ENCODE measurements around the gene GLRA3.
"Not testable (repeated sequence)": the region's sequence is repeated elsewhere in the genome, so short reads cannot be mapped to it uniquely, and the experiment has no call there.

Gene GLRA3

DNA sequence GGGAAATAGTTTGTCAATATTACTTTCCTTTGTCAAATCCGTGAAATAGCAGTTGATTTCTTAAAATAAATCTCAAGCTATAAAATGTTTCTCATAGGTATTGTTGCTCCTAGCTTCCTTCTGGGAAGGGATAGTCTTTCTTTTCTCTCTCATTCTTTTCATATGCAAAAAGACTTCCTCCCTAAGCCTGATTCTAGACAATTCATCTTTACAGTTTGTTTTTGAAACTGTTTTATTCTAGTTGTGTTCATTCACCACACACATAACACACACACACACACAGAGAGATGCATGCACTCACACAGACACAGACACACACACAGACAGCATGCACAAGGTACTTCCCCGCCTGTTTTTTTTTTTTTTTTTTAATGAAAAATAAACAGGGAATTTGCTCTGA lies 18.2 kb downstream of the GLRA3 start:
- no peak for DNase-seq (ENCODE audit: low read depth)

DNA sequence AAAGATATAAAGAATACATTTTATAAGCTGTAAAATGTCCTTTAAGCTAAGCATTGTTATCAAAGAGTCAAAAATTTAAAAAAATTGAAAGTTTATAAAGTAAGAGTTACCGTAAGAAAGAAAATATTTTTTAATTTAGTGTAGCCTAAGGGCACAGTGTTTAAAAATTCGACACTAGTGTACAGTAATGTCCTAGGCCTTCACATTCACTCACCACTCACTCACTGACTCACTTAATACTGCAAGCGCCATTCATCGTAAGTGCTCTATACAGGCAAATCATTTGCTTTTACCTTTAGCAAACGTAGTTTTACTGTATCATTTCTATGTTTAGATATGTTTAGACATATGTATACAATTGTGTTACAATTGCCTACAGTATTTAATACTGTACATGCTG lies 20.2 kb downstream of the GLRA3 start:
- DNase-seq (ENCODE audit: low read depth), result no peak

DNA sequence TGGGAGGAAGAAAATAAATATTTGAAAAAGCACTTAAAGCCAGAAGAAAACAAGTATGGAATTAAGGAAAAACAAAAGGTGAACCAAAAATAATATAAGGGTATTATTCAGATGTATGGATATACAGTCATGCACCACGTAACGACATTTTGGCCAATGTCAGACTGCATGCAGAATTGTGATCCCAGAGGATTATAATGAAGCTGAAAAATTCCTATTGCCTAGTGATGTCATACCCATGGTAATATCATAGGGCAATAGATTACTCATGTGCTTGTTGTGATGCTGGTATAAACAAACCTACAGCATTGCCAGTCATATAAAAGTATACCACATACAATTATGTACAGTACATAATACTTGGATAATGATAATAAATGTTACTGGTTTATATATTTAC lies 20.9 kb downstream of the GLRA3 start:
- DNase-seq (ENCODE audit: low read depth), result no peak

DNA sequence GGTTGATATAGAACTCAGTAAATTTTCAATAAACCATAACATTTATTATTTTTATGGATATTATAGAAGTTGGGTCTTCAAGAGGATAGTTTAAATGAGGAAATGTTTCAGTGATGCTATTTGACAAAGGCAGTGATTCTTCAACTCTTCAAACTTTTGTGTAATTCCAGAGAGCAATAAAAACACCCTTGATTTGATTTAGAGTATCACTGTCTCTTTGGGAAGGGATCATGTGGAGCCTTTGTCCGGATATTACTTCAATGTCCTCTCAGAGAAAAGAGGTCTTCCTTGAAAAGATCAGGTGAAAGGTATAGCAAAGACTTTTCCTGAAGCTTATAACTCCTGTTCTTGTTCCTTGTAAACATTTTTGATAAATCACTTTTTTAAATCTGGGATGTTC lies 23.3 kb downstream of the GLRA3 start:
- no peak for DNase-seq (ENCODE audit: low read depth)

DNA sequence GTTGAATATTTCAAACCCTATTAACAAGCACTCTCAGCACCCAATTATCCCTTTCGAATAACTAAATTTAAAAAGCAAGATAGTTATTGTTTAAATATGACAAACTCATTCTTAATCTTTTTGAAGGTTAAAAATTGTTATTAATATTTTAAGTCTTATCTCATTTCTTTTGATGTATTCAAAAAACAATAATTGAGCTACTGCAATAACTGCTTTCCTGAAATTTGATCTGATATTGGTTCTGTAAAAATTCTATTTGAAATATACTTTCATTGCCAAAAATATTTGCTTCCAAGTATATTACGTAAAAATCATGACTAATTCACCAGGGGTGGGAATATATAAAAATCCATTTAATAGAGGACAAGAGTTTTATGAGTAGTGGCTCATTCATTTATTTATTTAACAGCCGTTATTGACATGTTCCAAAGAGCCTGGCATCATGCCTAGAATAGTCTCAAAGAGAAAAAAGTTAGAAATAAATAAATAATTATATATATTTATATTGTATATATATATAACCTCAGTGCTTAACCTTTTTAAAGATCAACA lies 34.4 kb downstream of the GLRA3 start:
- no peak for DNase-seq (ENCODE audit: low read depth)

DNA sequence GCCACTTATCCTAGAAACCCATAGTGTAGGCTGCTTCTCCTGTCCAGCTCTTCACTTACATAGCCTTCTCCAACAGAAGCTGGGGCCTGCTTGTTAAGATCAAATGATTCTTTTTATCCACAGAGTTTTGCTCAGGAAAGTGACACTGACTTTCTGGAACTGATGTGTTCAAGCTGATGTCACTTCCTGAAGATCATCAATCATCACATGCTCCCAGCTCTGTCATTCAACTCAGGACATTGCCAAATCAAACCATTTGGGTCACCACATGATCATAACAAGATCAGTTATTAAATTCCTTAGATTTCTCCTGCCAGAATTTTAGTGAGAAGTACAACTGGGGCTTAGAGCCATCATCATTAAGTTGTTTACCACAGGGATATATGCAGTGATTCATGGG lies 39.4 kb downstream of the GLRA3 start:
- DNase-seq (ENCODE audit: low read depth), result no peak

DNA sequence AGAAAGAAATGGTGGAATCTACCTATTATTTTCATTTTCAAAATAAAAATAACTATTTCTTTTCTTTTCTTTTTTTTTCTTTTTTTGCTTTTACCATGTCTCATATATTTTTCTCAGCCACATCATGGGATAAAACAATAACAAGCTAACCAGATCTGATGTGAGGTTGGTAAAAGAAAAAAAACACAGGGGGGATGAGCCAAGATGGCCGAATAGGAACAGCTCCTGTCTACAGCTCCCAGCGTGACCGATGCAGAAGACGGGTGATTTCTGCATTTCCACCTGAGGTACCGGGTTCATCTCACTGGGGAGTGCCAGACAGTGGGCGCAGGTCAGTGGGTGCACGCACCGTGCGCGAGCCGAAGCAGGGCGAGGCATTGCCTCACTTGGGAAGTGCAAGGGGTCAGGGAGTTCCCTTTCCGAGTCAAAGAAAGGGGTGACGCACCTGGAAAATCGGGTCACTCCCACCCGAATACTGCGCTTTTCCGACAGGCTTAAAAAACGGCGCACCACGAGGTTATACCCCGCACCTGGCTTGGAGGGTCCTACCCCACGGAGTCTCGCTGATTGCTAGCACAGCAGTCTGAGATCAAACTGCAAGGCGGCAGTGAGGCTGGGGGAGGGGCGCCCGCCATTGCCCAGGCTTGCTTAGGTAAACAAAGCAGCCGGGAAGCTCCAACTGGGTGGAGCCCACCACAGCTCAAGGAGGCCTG lies 50.6 kb downstream of the GLRA3 start:
- DNase-seq (ENCODE audit: low read depth), result not testable (repeated sequence)

DNA sequence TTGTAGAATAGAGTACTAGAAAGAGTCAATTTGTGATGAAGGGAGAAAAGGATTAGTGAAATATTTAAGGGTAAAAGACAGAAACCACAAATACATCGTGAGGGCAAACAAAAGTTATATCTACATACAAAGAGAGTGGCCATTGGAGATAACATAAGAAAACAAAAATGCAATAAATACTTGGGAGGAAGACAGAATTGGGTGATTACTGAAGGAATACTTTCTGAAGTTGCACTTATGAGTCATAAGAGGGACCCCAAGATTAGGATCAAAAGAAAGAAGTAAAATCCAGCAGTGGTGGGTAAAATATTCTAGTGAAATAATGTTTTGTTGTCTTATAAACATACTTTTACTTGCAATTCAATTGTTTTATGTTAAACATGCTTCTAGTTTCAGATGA lies 53.7 kb downstream of the GLRA3 start:
- DNase-seq (ENCODE audit: low read depth), result no peak

DNA sequence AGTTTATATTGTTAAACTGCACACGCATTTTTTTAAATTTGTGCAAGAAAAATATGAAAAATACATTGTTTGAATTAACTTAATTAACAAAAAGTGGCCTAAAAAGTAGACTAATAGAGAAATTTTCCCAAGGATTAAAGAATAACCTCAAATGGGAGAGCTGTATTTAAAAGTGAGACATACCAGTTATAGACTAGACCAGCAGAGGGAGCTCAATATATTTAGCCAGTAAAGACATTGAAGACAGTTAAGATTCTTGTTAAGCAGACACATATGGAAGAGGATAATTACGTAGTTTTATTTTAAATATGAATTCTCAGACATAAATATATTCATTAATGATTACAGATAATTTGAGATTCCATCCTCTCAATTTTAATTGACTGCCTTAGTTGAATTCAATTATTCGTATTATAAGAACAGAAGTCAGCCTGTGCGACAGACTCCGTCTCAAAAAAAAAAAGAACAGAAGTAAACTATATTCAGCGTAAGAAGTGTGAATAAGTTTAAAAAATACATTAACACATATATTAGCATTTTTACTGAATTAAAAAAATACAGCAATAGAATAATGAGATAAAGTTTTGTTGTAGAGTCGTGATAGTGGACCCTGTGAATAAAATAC lies 64.8 kb downstream of the GLRA3 start:
- peak; percentile 52 for DNase-seq (ENCODE audit: low read depth)

DNA sequence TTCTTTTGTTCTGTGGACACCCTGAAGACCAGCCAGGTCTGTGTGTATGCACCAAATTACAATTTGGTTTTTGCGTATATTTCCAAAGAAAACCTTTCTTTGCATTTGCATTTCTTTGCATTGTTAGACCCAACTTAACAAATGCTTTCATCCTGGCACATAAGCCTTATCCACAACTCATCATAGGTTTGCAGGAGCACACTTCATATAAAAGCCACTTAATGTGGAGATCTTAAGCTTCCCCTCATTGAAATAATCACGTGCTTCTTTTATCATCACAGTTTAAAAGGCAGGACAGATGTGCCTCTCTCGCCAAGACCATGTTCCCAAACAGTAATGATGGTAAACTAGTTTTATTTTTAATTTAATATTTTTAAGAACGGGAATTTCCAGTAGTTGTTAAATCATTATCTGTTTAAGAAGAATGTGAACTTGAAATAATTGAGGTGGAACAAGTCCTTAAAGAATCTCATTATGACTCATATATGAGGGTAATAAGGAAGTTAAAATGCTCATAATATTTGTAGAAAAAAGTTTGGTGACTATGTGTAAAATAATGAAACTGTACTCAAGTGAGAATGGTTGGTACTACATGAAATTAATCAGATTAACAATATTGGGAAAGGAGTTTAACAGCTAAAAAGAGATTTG lies 65.5 kb downstream of the GLRA3 start:
- DNase-seq (ENCODE audit: low read depth), result peak; percentile 18

DNA sequence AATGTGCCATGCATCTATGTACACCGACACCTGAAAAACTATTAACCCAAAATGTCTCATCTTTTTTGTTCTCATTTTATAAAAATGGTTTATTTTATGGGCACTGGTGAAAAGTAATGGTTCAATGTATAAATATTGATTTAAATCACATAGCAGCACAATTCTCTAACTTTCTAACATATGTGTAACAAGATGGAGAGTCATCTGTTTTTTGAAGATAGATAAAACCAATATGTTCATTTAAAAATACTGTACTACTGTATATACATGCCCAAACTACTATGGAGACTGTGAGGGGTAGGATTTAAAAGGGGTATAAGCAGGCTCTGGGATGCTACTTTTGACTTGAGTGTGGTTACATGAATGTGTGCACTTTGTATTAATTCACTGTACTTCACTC lies 67.6 kb downstream of the GLRA3 start:
- DNase-seq (ENCODE audit: low read depth), result no peak

DNA sequence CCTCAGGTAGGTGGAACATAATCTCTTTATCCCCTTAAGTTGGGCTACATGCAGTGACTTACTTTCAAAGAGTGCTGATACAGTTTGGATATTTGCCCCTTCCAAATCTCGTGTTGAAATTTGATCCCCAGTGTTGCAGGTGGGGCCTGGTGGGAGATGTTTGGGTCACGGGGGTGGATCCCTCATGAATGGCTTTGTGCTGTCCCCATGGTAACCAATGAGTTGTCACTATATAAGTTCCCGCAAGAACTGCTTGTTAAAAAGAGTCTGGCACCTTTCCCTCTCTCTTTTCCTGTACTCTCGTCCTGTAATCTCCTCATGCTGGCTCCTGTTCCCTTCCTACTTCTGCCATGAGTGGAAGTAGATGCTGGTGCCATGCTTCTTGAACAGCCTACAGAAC lies 71.3 kb downstream of the GLRA3 start:
- DNase-seq (ENCODE audit: low read depth), result no peak

DNA sequence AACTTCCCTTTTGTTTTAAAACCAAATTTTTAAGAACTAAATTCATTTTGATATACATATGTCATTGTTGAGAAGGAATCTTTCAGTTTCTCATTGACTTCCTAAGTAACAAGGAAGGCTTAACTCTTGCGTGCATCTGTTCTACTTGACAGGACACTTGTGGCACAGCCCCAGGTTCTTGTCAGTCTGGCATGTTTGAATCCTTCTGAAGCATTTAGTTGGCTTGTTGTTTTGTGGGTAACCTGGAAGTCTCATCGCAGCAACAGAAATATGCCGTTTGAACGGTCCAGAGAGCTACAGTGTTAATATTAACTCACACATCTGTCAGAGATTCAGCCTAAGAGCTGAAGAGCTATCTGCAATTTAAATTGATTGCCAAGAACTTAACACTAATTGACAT lies 76.0 kb downstream of the GLRA3 start:
- DNase-seq (ENCODE audit: low read depth), result no peak

DNA sequence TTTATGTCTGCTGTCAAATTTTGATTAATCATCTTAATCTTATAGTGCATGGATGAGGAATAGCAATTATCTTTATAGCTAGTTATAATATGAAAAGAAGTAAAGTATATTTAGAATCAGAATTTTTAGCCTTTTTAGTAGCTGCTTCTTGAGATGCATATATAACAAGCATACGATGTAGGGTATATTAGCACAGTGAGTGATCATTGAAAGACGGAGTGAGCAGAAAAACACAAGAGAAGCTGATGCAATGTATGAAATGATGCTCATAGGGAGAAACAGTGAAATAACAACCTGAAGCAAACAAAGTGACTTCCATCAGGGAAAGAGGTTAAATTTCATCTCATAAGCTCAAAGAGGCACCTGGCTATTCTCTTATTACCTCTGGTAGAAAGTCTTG lies 77.0 kb downstream of the GLRA3 start:
- no peak for DNase-seq (ENCODE audit: low read depth)

DNA sequence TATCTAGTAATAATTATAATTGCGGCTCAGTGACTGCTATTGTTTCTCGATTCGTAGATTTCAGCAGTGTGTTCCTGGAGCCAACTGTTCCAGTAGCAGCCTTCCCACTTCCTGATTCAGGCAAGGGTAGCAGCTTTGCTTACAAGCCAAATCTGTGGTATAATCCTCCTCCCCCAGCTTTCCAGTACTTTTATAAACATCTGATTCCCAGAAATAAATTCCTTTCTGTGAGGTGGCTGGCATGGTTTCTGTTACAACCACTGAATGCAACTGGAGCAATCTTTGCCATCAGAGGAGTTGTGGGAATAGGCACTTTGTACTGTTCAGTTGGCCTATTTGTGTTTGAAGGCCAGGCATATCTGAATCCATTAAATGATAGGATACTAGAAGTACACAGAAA lies 80.0 kb downstream of the GLRA3 start:
- peak; percentile 65 for DNase-seq (ENCODE audit: low read depth)

DNA sequence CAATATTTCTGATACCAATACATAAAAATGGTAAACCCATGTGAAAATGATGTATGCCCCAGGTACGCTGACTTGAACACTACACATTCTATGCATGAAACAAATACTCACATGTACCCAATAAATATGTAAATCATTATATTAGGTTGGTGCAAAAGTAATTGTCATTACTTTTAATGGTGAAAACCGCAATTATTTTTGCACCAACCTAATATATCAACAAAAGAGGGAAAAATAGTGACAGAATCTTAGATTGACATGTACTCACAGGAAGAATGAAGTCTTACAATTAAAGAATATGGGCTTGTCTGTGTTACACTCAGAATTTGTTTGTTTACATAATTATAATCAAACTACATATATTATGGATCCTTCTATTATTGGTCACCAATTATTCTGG lies 82.3 kb downstream of the GLRA3 start:
- DNase-seq (ENCODE audit: low read depth), result no peak

DNA sequence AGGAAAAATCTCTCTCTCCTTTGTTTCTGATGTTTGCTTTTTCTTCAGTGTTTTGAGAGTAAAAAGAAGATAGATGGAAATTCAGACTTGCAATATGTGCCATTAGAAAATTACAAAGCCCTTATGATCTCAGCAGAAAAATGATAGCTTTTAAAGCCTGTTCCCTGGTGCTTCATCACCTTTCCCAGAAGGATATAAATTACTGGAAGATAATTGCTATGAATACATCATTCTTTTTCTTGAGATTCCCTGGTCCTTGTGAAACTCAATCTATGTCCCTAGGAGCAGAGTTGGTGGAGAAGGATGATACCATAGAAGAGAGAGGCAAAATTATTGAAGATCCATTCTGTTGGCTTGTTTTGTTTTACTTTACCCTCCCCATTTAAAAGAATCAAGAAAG lies 86.5 kb downstream of the GLRA3 start:
- DNase-seq (ENCODE audit: low read depth), result no peak

DNA sequence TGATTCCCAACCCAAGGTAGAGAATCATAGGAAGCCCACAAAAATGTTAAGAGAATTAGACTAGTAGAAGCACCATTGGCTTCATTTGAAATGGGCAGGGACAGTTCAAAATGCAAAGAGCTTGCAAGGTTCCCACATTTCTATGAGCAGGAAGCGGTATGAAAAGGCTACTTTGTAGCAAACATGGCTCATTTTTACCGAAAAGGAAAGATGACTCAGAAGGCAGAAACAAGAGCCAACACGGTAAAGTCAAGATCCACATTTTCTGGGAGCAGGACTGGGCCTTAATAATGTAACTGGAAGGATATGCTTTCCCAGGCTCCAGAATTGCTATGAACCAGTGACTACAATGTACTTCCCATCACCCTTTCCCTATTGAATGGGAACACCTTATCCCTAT lies 89.5 kb downstream of the GLRA3 start:
- DNase-seq (ENCODE audit: low read depth), result no peak

DNA sequence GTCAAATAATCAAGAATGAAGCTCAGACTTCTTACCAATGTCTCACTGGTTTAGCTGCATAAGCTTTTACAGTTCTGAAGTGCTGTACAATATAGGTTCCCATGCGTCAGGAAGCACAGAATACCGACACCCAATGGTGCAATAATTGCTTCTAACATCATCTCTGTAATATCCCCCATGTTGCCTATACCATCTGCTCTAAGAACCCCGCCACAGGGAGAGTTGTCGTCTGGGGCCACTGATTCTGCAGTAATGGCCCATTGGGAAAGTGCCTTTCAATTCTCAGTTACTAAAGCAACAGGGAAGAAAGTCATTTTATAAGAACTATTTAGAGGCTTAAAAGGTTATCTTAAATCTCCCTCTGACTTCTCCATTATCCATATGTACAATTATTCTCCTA lies 94.9 kb downstream of the GLRA3 start:
- no peak for DNase-seq (ENCODE audit: low read depth)

DNA sequence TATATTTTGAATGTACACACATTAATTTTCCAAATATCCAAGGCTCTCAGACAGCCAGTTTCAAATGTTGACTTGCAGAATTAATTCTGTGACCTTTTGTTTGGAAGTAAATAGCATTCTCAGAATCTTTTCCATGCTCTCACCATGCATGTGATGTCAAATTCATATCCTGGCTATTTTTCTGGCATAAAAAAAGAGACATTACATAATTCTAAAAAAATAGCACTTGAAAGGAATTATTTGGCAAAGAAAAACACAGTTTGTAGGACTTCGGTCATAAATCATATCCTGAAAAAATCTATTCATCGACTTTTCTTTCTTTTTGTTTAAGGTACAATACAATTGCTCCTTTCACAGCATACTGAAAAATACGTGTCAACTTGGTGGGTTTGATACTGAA lies 111.2 kb downstream of the GLRA3 start:
- peak; percentile 8 for DNase-seq (ENCODE audit: low read depth)

DNA sequence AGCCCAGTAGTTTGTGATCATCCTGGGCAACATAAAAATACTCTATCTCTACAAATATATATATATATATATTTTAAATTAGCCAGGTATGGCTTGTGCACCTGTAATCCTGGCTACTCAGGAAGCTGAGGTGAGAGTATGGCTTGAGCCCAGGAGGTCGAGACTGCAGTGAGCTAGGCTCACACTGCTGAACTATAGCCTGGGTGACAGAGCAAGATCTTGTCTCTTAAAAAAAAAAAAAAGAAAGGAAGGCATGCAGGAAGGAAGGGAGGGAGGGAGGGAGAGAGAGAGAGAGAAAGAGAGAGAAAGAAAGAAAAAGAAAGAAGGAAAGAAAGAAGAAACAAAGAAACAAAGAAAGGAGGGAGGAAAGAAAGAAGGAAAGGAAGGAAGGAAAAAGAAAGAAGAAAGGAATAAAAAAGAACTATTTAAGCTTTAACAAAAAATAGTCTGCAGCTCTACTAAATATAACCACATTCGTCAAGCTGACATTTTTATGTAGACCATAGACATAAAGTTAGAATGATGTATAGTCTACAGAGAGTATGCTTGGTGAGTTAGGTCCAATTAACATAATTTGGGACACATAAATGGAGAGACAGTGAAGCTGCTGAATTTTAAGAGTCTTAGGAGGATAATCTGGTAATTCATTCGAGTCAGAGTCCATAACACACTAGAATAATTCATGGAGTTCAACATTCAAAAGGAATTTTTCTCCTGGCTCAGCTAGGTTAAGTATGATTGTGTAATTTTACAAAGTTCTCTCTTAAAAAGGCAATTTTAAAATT lies 111.9 kb downstream of the GLRA3 start:
- peak; percentile 16 for DNase-seq (ENCODE audit: low read depth)

DNA sequence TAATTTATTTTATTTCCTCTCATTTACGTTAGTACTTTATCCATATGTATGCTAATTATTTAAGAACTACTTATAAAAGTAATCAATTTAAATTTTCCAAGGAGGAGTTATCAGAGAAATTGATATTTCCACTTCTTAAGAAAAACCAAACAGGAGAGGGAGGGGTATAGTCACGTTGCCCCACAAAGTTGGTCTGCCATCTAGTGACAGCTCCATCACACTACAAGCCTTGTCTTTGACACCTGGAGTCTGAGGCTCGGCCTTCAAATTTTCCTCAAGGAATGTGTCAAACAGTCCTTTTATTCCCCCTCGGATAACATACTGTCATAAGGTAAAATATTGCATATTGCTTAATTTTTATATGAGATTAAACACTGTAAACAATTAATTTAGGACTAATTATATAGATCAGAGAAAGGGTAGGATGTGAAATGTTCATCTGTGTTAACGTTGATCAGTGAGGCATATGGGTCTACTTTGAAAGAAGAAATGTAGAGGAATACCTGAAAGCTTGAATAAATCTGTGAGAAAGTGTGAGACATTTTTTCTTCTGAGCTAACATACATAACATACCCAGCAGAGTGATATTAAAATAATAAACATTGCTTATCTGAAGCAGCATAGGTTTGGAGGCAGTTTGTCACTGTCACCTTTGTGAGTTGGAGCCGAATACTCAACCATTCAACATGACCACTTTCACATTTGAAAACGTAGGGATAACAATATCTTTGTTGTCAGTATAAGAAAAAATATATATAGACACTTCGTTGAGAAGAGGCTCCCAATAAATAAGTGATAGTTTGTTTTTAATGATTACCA lies 114.4 kb downstream of the GLRA3 start:
- DNase-seq (ENCODE audit: low read depth), result peak; percentile 60

Data from amniotic epithelial cell (primary cell).